Hematopoietic multipotent progenitor cell treated with erythropoietin and hydrocortisone succinate and interleukin-3 and kit ligand, for 8 days (in vitro differentiated cells): ENCODE measurements around the gene ZNF689.
"Not testable (repeated sequence)": the region's sequence is repeated elsewhere in the genome, so short reads cannot be mapped to it uniquely, and the experiment has no call there.

Experiments used
- DNase-seq: peaks from one replicate; pipeline ENCODE4 v3.0.0-alpha.2; 2015

ZNF689 gene

DNA sequence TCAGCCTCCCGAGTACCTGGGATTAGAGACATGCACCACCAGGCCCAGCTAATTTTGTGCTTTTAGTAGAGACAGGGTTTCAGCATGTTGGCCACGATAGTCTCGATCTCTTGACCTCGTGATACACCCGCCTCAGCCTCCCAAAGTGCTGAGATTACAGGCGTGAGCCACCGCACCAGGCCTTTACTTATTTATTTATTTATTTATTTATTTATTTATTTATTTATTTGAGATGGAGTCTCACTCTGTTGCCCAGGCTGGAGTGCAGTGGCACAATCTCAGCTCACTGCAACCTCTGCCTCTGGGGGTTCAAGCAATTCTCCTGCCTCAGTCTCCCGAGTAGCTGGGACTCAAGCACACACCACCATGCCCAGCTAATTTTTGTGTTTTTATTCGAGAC, 19.3 kb downstream of the ZNF689 start:
- DNase-seq, result not testable (repeated sequence)

DNA sequence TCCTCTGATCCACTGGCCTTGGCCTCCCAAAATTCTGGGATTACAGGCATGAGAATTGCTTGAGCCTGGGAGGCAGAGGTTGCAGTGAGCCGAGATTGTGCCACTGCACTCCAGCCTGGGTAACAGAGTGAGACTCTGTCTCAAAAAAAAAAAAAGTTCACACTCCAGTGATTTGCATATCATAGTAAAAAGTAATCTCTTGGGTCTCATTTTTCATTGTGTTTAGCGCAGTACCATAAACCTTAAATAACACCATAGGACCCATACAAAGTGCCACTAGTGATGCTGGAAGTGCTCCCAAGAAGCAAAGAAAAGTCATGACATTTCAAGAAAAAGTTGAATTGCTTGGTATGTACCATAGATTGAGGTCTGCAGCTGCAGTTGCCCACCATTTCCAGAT, 20.6 kb downstream of the ZNF689 start:
- DNase-seq, result not testable (repeated sequence)

DNA sequence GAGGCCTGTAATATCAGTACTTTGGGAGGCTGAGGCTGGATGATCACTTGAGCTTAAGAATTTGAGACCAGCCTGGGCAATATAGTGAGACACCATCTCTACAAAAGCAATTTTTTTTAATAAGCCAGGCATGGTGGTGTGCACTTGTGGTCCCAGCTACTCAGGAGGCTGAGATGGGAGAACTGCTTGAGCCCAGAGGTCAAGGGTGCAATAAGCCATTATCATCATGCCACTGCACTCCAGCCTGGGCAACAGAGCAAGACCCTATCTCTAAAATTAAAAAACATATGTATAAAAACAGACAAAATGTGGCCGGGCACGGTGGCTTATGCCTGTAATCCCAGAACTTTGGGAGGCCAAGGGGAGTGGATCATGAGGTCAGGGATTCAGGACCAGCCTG, 21.5 kb downstream of the ZNF689 start:
- no peak for DNase-seq

DNA sequence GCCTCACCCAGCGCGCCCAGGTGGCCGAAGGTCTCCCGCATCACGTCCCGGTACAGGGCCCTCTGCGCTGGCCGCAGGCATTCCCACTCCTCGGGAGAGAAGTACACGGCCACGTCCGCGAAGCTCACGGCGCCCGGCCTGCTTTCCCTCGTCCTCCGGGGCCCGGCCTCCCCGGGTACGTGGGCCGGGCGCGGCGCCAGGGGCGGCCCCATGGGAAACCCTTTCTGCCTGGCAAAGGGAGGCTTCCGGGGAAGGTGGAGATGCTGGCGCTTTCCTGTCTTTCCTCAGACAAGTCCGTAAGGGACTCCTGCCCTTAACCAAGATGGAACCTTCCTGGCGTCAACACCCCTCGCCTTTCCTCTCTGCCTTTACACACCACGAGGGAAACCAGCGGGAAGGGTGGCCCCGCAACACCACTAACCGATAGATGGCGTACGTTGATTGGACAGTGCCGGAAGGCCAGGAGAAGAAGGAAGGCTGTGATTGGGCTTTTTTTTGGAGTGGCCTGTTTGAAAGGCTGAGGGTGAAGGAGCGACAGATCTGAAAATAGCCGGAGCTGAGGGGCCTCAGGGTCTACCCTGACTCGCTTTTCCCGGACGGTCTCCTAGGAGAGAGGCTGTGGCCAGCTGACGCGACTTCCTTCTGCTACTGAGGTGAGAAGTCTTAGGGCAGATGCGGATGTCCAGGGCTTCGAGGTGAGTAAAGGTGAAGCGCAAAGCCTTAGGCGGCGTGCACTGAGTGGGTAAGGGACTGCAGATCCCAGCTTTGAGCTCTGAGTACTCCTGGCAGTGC, 24.6 kb downstream of the ZNF689 start, which contains the start of gene ZNF785:
Gene ZNF785 (minus strand): TSS at position 298 of the 792 bp plus-strand sequence. CDS start 86 bp downstream, at position 212.
- DNase-seq, result peak; percentile 100

DNA sequence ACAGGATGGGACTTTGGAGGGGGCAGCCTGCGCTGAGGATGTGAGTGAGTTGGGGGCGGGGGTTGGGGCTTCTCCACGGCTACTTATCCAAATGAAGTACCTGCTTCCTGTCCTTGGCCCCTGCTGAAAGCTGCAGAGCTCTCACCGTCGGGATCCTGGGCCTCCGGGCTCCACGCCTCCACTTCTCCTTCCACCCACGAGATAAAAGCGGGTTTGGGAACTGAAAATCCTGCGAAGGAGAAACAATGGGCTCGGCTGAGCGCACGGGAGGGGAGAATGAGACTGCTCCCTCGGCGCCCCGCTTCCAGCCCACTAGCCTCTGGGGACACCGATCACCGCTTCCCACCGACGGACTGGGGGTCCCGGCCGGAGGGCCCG, 25.2 kb downstream of the ZNF689 start:
- DNase-seq, result peak; percentile 41

DNA sequence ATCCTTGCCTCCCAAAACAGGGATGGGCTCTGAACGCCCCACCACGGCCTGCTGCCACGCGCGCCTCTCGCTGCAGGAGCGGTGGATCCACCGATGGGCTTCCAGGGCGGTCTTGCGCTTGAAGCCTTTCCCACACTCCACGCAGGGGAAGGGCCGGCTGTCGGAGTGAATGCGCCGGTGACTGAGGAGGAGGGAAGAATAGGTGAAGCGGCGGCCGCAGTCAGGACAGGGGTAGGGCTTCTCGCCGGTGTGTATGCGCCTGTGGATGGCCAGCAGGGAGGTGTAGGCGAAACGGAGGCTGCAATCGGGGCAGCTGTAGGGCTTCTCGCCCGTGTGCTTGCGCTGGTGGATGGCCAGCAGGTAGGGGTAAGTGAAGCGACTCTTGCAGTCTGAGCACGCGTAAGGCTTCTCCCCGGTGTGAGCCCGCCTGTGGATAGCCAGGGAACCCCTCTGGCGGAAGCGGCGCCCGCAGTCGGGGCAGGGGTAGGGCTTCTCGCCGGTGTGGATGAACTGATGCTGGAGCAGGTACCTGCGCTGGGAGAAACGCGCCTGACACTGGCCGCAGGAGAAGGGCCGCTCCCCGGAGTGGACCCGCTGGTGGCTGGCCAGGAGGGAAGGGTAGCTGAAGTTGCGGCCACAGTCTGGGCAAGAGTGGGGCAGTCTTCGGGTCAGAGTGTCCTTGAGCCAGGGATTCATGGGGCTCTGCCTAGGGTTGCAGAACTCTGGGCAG, 27.4 kb downstream of the ZNF689 start:
- no peak for DNase-seq

DNA sequence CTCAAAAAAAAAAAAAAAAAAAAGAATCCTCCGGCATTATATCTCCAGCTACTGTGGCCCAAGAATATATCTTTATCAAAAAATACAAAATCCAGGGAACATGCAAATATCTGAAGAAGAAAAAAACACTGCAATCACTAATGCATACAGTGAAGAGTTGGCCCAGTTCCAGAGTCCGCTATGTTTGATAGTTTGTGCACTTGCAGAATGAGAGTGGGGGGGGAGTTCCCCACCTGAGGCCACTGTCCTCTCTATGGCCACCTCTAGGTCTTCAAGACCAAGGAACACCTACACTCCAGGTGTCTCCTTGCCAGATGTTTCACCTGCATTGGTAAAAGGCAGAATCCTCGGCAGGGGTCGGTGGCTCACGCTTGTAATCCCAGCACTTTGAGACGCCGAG, 28.7 kb downstream of the ZNF689 start:
- DNase-seq, result peak; percentile 45

DNA sequence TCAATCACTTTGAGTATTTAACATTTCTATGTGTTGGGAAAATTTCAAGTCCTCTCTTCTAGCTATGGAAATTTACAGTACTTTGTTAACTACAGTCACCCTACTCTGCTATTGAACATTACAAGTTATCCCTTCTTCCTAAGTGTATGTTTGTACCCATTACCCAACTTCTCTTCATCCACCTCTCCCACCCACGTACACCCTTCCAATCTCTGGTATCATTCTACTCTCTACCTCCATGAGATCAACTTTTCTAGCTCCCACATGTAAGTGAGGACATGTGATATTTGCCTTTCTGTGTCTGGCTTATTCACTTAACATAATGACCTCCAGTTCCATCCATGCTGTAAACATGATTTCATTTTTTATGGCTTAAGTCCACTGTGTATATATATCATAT, 35.5 kb downstream of the ZNF689 start:
- DNase-seq, result no peak

DNA sequence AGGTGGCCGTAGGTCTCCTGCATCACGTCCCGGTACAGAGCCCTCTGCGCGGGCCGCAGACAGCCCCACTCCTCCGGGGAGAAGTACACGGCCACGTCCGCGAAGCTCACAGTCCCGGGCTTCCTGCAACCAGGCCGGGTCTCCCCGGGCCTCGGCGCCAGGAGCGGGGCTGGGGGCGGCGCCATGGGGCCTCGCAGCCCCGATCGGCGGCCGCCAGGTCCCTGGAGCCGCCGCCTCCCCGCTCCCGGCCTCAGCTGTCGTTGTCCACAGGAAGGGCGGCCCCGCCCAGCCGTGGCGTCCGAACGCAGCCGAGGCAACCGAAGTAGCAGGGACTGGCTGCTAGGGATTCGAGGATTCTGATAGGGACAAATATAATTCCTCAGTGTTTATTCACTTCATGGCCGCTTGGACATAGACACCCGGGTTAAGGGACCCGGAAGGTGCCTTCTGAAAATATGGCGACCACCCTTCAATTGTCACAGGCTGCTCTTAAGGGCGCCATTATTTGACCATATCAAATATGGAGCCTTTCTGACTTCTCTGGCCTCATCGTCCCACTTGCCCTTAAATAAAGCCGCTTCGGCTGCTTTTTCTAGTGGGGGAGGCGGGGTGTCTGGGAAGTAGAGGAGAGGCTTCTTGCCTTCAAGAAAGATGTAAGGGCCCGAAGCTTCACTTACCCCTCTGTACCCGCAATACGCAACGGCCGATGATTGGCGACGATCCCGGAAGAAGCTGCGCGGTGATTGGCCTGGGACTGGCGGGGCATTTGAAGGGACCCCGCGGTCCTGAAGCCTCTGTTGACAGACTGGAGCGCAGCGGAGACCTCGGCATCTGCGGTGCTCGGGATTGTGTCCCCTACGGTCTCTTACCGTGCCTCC, 38.5 kb downstream of the ZNF689 start, which contains the start of gene ZNF688:
Gene ZNF688 (minus strand): TSS at position 270 of the 878 bp plus-strand sequence. CDS start 85 bp downstream, at position 185.
- peak; percentile 99 for DNase-seq

DNA sequence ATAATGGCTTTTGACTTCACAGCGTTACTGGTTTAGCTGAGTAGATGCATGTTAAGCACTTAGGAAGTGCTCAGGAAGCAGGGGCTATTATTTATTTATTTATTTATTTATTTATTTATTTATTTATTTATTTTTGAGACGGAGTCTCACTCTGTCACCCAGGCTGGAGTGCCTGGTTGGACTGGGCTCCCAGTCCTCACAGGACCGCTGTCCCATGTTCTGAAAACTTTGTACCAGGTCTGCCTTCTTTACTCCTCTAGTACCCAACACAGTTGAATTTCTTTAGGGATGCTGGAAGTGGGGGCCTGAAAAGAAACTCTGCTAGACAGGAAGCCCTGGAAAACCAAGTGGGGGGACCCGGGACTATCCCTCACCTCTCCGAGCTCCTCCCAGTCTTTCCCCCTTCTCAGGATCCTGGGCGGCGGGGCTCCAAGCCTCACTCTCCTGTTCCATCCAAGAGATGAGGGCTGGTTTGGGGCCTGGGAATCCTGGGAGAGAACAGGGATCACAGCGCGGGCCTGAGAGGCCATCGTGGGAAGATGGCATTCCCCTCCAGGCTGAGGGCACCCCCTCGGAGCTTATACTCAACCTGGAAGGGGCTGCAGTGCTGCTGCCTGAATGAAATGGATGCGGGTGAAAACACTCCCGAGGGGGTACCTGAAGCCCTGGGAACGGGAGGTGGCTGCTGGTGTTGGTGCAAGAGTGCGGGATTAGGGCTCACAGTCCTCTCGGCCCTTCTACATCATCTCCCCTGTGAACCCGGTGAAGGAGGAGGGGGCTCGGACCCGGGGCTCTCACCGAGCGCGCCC, 39.3 kb downstream of the ZNF689 start:
- peak; percentile 26 for DNase-seq

DNA sequence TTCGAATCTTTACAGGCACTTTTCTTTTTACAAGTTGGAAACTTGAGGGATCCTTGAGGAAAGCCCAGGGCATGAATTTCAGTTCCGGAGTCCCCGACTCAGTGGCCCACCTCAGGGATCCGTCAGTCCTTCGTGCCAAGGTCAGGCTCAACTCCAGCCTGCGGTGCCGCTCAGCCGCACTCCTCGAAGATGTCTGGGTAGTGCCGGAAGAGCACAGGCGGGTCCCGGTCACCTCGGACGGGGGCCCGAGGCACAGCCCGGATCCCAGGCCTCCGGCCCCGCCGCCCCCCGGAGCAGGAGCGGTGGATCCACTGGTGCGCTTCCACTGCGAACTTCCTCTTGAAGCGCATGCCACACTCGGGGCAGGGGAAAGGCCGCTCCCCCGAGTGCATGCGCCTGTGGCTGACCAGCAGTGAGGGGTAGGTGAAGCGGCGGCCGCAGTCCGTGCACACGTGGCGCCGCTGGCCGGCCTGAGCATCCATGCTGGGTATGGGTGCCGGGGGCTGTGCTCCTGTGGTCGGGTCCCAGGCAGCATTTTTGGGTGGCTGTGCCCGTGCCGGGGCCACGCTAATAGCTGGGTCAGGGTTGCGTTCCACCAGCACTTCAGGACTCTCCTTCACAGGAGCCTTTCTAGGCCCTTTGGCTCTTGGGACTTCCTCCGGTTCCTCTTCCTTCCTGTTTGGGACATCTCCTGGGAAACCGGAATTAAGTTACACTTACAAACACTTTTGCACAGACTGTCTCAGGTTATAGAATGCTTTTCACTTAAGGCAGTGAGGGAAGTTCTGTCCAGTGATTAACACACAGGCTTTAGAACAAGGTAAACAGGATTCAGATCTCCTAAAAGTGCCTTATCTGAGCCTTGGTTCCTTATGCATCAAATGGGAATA, 40.2 kb downstream of the ZNF689 start:
- DNase-seq, result no peak

DNA sequence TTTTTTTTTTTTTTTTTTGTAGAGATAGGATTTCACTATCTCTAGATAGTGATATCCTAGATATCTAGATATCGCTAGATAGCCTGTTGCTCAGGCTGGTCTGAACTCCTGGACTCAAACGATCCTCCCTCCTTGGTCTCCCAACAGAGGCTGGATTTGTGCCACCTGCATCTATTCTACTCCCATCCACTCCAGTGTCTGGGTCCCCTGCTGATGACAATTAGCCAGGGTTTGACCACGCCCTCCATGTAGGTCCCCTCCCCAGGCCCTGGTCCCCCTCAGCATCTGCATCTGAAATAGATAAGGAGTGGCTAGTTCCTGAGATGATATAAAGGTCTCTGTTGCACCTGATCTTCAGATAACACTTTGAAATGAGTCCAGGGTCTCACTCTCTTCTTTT, 40.9 kb downstream of the ZNF689 start:
- no peak for DNase-seq

DNA sequence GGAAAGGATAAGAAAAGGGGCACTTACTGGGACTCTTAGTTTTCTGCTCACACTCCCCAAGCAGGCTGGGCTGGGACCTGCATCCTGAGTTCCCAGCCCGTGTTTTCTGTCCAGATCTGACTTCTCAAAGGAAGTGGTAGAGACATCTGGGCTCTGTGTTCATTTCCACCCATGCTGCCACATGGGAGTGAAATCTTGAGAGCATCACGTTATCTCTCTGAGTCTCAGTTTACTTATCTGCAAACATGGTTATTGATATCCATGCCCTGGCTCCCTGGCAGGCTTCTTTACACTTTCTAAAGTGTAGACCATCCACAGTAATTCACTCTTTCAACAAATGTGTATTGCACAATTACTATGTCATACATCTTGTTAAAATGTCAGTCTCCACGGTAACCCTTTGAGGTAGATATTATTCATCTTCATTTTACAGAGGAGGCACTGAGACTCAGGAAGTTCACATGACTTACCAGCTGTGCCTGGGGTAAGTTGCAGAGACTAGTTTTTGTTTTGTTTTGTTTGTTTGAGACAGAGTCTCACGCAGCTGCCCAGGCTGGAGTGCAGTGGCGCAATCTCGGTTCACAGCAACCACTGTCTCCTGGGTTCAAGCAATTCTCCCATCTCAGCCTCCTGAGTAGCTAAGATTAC, 42.1 kb downstream of the ZNF689 start:
- no peak for DNase-seq

DNA sequence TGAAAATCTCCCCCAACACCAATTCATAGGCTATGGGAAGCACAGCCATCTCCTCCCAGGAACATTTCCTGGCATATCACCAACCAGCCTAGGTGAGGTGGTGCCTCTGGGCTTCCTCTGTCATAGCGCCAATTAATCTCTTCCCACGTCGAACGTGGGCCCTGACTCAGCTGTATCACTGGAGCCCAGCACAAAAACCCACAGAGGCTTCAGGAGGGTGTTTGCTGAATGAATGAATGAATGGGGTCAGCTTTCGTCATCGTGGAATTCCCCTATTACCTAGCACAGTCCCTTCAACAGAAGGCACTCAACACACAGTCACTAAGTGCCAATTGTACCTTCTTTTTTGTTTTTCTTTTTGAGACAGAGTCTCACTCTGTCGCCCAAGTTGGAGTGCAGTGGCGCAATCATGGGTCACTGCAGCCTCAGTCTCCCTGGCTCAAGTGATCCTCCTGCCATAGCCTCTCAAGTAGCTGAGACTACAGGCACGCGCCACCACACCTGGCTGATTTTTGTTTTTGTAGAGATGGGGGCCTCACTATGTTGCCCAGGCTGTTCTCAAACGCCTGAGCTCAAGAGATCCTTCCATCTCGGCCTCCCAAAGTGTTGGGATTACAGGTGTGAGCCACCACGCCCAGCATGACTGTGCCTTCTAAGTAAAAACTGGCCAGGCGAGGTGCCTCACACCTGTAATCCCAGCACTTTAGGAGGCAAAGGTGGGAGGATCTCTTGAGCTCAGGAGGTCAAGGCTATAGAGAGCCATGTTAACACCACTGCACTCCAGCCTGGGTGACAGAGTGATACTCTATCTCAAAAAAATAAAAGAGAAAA, 42.8 kb downstream of the ZNF689 start:
- no peak for DNase-seq

DNA sequence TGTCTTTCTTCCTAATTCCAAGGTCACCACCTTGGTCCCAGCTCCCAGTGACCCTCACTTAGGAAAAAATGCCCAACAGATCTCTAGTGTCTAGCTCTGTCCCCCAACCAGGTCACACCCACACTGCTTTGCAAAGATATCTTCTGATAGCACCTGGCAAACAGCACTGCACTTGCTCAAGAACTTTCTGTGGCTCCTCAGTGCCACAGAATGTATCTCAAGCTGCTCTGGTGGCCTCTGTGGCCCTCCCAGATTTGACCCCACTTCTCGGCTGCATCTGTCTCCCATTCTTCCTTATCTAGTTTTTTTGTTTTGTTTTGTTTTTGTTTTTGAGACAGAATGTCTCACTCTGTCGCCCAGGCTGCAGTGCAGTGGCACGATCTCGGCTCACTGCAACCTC, 43.7 kb downstream of the ZNF689 start:
- DNase-seq, result peak; percentile 37

DNA sequence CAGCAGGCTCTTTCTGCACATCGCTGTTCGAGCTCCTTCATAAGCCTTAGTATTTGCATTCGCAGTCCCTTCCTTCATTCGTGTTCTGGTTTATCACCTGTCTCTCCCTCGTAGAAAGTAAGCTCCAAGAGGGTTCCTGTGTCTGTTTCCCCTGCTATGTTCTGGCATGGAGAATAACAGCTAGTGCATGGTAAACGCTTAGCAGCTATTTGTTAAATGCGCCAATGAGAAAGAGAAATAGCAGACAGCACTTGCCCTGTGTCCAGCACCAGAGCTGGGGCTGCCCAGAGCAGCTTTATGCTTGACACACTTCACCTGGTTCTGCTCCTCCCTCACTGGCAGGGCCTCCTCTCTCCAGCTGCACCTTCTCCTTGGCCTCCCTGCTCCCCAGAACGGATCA, 44.2 kb downstream of the ZNF689 start:
- no peak for DNase-seq

DNA sequence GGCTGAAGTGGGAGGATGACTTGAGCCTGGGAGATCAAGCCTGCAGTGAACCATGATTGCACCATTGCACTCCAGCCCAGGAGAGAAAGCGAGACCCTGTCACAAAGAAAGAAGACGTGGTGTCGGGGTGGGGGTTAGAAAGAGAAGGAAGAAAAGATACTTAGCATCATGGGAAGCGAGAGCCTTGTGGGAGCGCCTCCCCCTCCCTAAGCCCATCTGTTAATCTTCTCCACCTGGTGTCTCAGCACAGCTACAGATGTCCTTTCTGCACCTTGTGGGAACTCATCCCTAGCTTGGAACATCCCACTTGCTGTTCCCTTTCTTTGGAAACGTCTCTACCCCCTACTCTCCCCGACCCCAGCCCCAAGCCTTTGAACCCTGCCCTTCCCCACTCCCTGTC, 44.7 kb downstream of the ZNF689 start:
- DNase-seq, result no peak

DNA sequence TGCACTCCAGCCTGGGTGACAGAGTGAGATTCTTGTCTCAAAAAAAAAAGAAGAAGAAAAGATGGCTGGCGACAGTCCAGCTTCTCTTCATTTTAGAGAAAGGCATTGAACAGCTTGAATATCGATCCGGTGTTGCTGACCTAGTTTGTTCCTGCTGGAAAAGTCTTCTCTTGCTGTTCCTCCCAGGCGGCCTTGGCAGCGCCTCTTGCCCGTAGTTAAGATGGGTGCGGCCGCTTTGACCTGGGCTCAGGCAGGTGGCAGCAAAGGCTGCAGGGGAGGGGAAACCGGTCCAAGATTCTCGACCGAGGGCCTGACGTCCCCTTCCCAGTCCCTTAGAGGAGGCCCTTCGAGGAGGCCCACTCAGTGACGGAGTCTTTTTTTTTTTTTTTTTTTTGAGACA, 48.2 kb downstream of the ZNF689 start:
- DNase-seq, result peak; percentile 35

DNA sequence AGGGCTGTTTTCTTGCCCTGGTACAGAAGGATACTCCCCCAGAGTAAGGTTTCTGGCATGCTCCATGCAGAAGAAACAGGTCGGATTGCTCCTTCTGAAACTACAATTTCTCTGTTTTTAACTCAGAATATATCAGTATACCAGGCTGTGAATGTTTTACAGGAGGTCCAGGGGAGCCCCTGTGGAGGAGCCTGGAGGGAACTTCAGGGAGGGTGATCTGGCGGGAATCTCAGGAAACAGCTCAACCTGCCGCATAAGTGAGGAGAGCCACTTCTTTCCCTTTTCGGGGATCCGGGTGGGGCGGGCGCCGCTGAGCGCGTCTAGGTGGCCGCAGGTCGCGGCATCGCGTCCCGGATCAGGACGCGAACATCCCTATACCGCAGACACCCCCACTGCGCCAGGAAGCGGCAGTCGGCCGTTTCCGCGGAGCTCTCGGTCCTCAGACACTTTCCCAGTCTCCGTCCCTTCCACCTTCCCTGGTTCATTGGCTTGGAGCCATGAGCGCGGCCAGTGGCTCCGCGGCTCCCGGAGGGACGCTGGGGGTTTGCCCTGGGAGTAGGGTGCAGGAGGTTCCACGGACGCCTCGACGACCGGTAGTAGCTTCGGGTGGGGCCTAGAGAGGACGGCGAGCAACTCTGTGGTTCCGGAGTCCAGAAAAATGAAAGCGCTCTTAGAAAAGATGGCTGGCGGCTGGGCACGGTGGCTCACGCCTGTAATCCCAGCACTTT, 48.9 kb downstream of the ZNF689 start:
- DNase-seq, result peak; percentile 29
